Smooth muscle cell (in vitro differentiated cells): ENCODE measurements around the gene POMC. TPM values are rescaled to one million over a fixed set of nuclear protein-coding genes. Genes with fewer than 3 reads are reported as not detected.
"Not testable (repeated sequence)": the region's sequence is repeated elsewhere in the genome, so short reads cannot be mapped to it uniquely, and the experiment has no call there.

ENCODE experiments used
- DNase-seq: peaks from one replicate; lab custom pipeline; 2025; ENCODE audit not compliant: unreplicated experiment; lab: John Stamatoyannopoulos, UW
- H2AFZ ChIP-seq: fragments of 200-600 bp; sonication (generic); 2 replicates; pipeline ENCODE4 v1.6.0; 2016; ENCODE audit warnings: antibody characterized with exemption, low read depth, mild to moderate bottlenecking
- H3F3A ChIP-seq: fragments of 200-600 bp; sonication (generic); 2 replicates; pipeline ENCODE4 v1.6.0; 2017; ENCODE audit warnings: antibody characterized with exemption, low read depth
- H3K27ac ChIP-seq: fragments of 200-600 bp; sonication (generic); 2 replicates; pipeline ENCODE4 v1.5.1; 2016; ENCODE audit warnings: low read depth, mild to moderate bottlenecking
- H3K27me3 ChIP-seq: fragments of 200-600 bp; sonication (generic); 2 replicates; pipeline ENCODE4 v1.6.1; 2016; ENCODE audit warnings: low read depth, mild to moderate bottlenecking
- H3K36me3 ChIP-seq: fragments of 200-600 bp; sonication (generic); 2 replicates; pipeline ENCODE4 v1.5.1; 2016; ENCODE audit warnings: low read depth
- H3K4me1 ChIP-seq: fragments of 200-600 bp; sonication (generic); 2 replicates; pipeline ENCODE4 v1.5.1; 2016; ENCODE audit warnings: low read depth
- H3K4me2 ChIP-seq: fragments of 200-600 bp; sonication (generic); 2 replicates; pipeline ENCODE4 v1.6.0; 2016; ENCODE audit warnings: mild to moderate bottlenecking
- H3K4me3 ChIP-seq: fragments of 200-600 bp; sonication (generic); 2 replicates; pipeline ENCODE4 v1.5.1; 2016; ENCODE audit warnings: mild to moderate bottlenecking
- H3K79me2 ChIP-seq: fragments of 200-600 bp; sonication (generic); 2 replicates; pipeline ENCODE4 v1.6.0; 2016; ENCODE audit warnings: low read depth, mild to moderate bottlenecking
- H3K9ac ChIP-seq: fragments of 200-600 bp; sonication (generic); 2 replicates; pipeline ENCODE4 v1.6.0; 2016; ENCODE audit warnings: low read depth
- H3K9me3 ChIP-seq: fragments of 200-600 bp; sonication (generic); replicated peaks from 2 replicates; pipeline ENCODE4 v1.5.1; 2016; ENCODE audit warnings: low read depth
- H4K20me1 ChIP-seq: fragments of 200-600 bp; sonication (generic); 2 replicates; pipeline ENCODE4 v1.6.0; 2016; ENCODE audit warnings: low read depth
- WGBS: methylation state at CpG from one replicate; pipeline ENCODE4 v1.1.7; 2016; ENCODE audit warnings: low lambda C conversion rate; 5-methylcytosine and 5-hydroxymethylcytosine counted together
- polyA plus RNA-seq: library from polyadenylated mRNA; unstranded; fragments of >200 nt; fragmentation: Nextera tagmentation; extraction: Ambion mirVana; gene quantifications from 2 replicates; pipeline ENCODE4 v1.2.1, GENCODE V29; 2016
- total RNA-seq: library from RNA; depleted of rRNA; stranded (reverse); fragments of >200 nt; gene quantifications from 2 replicates; pipeline ENCODE4 v1.2.3, GENCODE V29; 2014
- TF ChIP-seq, protein P1 (sequence below): fragments of 200-600 bp; sonication (generic); IDR thresholded peaks from 2 replicates; pipeline ENCODE4 v1.5.1; 2017; ENCODE audit warnings: borderline replicate concordance, mild to moderate bottlenecking, antibody characterized with exemption; ENCODE audit not compliant: insufficient read depth, poor library complexity, severe bottlenecking

Gene POMC
- total and polyA plus RNA-seq, 2 experiments from 2014 or later: not detected

GRCh38 chr2:25169073-25169470 lies 692 bp upstream of the POMC start:
- Histone ChIP-seq H4K20me1 (no peaks in the 10 kb centered on the region), H3F3A (no peaks in the 10 kb centered on the region), H3K9ac (no peak overlapping the region), H3K27me3 (peaks cover 84% of the 10 kb centered on the region), H3K4me1 (peaks cover 11% of the 10 kb centered on the region), H3K4me2 (peak overlapping the region; percentile 99), H3K4me3 (no peak overlapping the region), H3K27ac (no peak overlapping the region), H3K36me3 (no peaks in the 10 kb centered on the region), H3K9me3 (no peaks in the 10 kb centered on the region), H2AFZ (no peak overlapping the region), H3K79me2 (no peaks in the 10 kb centered on the region)
- WGBS: 33% methylated on average over 2 of the region's 2 CpGs
- TF ChIP-seq, protein P1, sequence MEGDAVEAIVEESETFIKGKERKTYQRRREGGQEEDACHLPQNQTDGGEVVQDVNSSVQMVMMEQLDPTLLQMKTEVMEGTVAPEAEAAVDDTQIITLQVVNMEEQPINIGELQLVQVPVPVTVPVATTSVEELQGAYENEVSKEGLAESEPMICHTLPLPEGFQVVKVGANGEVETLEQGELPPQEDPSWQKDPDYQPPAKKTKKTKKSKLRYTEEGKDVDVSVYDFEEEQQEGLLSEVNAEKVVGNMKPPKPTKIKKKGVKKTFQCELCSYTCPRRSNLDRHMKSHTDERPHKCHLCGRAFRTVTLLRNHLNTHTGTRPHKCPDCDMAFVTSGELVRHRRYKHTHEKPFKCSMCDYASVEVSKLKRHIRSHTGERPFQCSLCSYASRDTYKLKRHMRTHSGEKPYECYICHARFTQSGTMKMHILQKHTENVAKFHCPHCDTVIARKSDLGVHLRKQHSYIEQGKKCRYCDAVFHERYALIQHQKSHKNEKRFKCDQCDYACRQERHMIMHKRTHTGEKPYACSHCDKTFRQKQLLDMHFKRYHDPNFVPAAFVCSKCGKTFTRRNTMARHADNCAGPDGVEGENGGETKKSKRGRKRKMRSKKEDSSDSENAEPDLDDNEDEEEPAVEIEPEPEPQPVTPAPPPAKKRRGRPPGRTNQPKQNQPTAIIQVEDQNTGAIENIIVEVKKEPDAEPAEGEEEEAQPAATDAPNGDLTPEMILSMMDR: no peak
- no peak for DNase-seq

DNA sequence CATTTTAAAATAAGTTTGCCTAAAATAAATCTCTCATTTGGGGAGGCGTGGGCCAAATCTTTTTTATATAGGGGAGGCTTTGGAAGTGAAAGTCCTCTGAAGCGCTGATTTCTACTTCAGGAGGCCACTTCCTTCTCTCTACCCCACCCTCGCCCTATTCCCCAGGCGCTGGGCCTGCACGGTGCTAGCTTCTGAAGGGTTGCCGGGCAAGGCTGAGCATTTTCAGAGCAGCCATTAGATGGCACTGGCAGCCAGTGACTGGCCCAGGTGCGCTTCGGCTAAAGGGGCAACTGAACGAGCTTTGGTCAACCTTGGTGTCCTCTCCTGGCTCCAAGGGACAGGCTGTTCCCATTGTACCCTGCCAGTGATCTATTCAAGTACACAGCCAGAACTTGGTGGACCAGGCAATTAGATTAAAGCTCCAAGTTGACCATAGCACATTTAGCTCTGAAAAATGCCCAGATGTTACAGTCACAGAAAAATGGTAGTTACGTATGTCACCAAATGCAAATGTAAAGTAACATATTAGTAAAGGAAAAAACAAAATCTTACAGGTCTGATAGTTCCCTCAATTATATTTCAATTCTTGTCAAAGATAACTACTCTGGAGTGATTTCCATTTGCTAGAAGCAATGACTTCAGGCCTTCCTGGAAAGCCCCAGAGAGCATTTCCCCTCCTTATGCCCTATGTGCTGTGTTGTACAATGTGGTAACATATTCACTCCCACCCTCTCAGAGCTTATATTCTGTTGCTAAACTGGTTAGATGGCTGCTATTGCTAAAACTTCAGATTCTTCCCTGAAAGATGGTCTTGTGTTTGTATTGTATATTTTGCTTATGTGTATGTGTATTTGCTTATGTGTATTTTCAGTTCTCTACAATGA lies 2.1 kb downstream of the POMC start:
- H3K4me2 ChIP-seq: no peak overlapping the region
- no peaks in the 10 kb centered on the region for H3K36me3 ChIP-seq
- no peaks in the 10 kb centered on the region for H4K20me1 ChIP-seq
- DNase-seq: no peak
- H3K27me3 ChIP-seq: peaks cover 75% of the 10 kb centered on the region
- 55% methylated on average over 10 of the region's 10 CpGs for WGBS
- H2AFZ ChIP-seq: no peak overlapping the region
- no peaks in the 10 kb centered on the region for H3F3A ChIP-seq
- H3K27ac ChIP-seq: no peak overlapping the region
- no peaks in the 10 kb centered on the region for H3K79me2 ChIP-seq
- no peaks in the 10 kb centered on the region for H3K9me3 ChIP-seq
- TF ChIP-seq, protein P1: peak; percentile 13
- no peak overlapping the region for H3K9ac ChIP-seq
- no peak overlapping the region for H3K4me3 ChIP-seq
- H3K4me1 ChIP-seq: peaks cover 11% of the 10 kb centered on the region

GRCh38 chr2:25164561-25164960 lies 3.8 kb downstream of the POMC start:
- Histone ChIP-seq H3K9ac (no peak overlapping the region), H3K4me1 (peaks cover 11% of the 10 kb centered on the region), H3K4me2 (no peak overlapping the region), H3K27ac (no peak overlapping the region), H3K79me2 (no peaks in the 10 kb centered on the region), H3K27me3 (peaks cover 58% of the 10 kb centered on the region), H3F3A (no peaks in the 10 kb centered on the region), H2AFZ (no peak overlapping the region), H3K36me3 (no peaks in the 10 kb centered on the region), H3K9me3 (no peaks in the 10 kb centered on the region), H4K20me1 (no peaks in the 10 kb centered on the region), H3K4me3 (no peak overlapping the region)
- no peak for DNase-seq
- TF ChIP-seq, protein P1: no peak
- 90% methylated on average over 8 of the region's 8 CpGs for WGBS

DNA sequence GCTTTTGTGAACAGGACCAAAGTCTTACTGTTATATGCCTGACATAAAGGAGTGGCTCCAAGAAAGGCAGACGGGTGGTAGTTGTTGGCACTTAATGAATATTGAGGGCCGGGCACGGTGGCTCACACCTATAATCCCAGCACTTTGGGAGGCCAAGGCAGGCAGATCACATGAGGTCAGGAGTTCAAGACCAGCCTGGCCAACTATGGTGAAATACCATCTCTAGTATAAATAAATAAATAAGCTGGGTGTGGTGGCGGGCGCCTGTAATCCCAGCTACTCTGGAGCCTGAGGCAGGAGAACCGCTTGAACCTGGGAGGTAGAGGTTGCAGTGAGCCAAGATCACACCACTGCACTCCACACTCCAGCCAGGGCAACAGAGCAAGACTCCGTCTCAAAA lies 6.3 kb downstream of the POMC start:
- H3K4me1 ChIP-seq, H3K4me3 ChIP-seq, H3K79me2 ChIP-seq, DNase-seq, H4K20me1 ChIP-seq, H3K27ac ChIP-seq, H3F3A ChIP-seq, H3K36me3 ChIP-seq, H3K9ac ChIP-seq, H3K9me3 ChIP-seq, H2AFZ ChIP-seq, H3K4me2 ChIP-seq: not testable (repeated sequence)
- H3K27me3 ChIP-seq: peaks cover 33% of the 10 kb centered on the region
- 94% methylated on average over 7 of the region's 7 CpGs for WGBS
